ENCODE measurements around the gene CACNA1A.
"Not testable (repeated sequence)": the region's sequence is repeated elsewhere in the genome, so short reads cannot be mapped to it uniquely, and the experiment has no call there.

Gene CACNA1A

DNA sequence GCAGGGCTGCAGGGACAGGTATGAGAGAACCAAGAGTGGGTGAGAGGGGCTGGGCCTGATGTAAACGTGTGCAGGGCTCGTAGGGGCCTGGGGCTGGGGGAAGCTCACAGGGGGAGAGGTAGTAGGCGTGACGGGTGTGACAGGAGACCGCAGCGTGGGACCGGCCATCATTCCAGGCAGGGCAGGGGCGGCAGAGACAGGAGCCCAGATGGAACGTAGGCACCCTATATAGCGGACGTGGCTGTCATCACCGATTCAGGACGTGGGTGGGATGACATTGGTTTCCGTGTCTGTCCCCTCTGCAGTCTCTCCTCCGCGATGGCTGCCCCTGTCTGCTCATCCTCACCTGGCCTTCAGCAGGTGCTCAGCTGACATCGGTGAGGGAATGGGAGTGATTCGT lies 307.6 kb downstream of the CACNA1A start:
- Histone ChIP-seq H3K9ac (ENCODE audit: low read depth, low read length) (no peak overlapping the region), H3K4me2 (ENCODE audit: low read length) (no peak overlapping the region), H3K36me3 (ENCODE audit: insufficient read depth, low read length) (no peaks in the 10 kb centered on the region), H3K9me3 (replicated peaks; ENCODE audit: low read length) (no peaks in the 10 kb centered on the region), H3K4me3 (ENCODE audit: low read length) (no peak overlapping the region), H3K4me1 (ENCODE audit: control insufficient read depth, insufficient read depth, low read length) (no peaks in the 10 kb centered on the region), H3K27me3 (ENCODE audit: control insufficient read depth, insufficient read depth, low read length) (no peaks in the 10 kb centered on the region)

DNA sequence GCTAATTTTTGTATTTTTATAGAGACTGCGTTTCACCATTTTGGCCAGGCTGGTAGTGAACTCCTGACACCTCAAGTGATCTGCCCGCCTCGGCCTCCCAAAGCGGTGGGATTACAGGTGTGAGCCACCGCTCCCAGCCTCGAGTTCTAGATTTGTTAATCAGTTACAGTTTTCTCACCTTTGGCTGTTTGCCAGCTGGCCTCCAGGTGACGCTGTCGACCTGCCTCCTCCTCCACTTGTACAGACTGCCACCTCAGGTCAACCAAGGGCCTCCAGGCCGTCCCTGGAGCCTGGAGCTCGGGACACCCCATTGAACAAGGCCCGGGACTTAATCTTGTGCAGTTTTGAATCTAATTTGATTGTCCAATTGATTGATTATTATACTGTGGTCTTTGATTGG lies 310.6 kb downstream of the CACNA1A start:
- H3K4me2 ChIP-seq (ENCODE audit: low read length), result no peak overlapping the region
- H3K9me3 ChIP-seq (replicated peaks; ENCODE audit: low read length), result no peaks in the 10 kb centered on the region
- H3K27me3 ChIP-seq (ENCODE audit: control insufficient read depth, insufficient read depth, low read length), result no peaks in the 10 kb centered on the region
- H3K9ac ChIP-seq (ENCODE audit: low read depth, low read length), result no peak overlapping the region
- H3K36me3 ChIP-seq (ENCODE audit: insufficient read depth, low read length), result no peaks in the 10 kb centered on the region
- H3K4me3 ChIP-seq (ENCODE audit: low read length), result no peak overlapping the region
- no peaks in the 10 kb centered on the region for H3K4me1 ChIP-seq (ENCODE audit: control insufficient read depth, insufficient read depth, low read length)

DNA sequence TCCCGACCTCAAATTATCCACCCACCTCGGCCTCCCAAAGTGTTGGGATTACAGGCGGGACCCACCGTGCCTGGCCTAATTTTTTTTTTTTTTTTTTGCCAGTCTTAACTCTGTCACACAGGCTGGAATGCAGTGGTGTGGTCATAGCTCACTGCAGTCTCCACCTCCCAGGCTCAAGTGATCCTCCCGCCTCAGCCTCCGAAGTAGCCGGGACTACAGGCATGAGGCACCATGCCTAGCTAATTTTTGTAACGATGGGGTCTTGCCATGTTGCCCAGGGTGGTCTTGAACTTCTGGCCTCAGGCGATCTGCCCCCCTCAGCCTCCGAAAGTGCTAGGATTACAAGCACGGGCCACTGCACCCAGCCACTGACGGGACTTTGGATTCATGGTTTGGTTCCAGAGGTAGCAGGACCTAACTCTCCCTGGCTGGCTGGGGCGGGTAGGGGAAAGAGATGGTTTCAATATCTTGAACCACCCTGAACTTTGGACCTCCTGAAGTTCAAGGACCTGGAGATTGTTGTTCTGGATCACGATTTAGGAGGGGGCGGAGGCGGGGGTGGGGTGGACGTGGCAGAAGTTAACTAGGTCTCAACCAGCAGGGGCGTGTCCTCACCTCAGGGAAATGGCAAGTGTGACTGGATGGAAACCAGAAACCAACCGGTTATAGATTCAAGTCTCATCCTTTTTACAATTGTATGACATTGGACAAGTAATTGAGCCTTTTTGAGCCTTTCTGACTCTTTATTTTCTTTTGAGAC lies 315.3 kb downstream of the CACNA1A start:
- Histone ChIP-seq H3K9ac (ENCODE audit: low read depth, low read length) (no peak overlapping the region), H3K27me3 (ENCODE audit: control insufficient read depth, insufficient read depth, low read length) (no peaks in the 10 kb centered on the region), H3K9me3 (replicated peaks; ENCODE audit: low read length) (no peaks in the 10 kb centered on the region), H3K4me3 (ENCODE audit: low read length) (no peak overlapping the region), H3K36me3 (ENCODE audit: insufficient read depth, low read length) (no peaks in the 10 kb centered on the region), H3K4me2 (ENCODE audit: low read length) (no peak overlapping the region), H3K4me1 (ENCODE audit: control insufficient read depth, insufficient read depth, low read length) (no peaks in the 10 kb centered on the region)

DNA sequence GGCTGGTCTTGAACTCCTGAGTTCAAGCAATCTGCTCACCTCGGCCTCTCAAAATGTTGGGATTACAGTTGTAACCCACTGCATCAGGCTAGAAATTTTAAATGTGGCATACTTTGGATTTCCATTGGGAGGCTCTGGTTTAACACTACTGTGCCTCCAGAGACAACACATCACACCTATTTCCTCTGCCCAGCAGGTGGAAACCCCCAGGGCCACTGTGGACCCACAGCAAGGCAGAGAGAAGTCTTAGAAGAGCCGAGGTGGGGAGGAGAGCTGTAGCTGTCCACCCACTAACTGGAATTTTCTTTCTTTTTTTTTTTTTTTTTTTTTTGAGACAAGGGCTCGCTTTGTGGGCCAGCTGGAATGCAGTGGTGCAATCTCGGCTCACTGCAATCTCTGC lies 316.7 kb downstream of the CACNA1A start:
- Histone ChIP-seq H3K4me2 (ENCODE audit: low read length) (no peak overlapping the region), H3K9ac (ENCODE audit: low read depth, low read length) (no peak overlapping the region), H3K9me3 (replicated peaks; ENCODE audit: low read length) (no peaks in the 10 kb centered on the region), H3K4me1 (ENCODE audit: control insufficient read depth, insufficient read depth, low read length) (no peaks in the 10 kb centered on the region), H3K4me3 (ENCODE audit: low read length) (no peak overlapping the region), H3K27me3 (ENCODE audit: control insufficient read depth, insufficient read depth, low read length) (no peaks in the 10 kb centered on the region), H3K36me3 (ENCODE audit: insufficient read depth, low read length) (no peaks in the 10 kb centered on the region)

DNA sequence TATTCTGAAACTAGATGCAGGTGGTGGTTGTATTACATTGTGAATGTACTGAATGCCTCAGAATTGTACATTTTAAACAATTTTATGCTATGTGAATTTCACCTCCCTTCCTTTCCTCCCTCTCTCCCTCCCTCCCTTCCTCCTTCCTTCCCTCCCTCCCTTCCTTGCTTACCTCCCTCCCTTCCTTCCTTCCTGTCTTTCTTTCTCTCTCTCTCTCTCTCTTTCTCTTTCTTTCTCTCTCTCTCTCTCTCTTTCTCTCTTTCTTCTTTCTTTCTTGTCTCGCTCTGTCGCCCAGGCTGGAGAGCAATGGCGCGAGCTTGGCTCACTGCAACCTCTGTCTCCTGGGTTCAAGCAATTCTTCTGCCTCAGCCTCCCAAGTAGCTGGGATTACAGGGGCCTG lies 318.9 kb downstream of the CACNA1A start:
- no peaks in the 10 kb centered on the region for H3K36me3 ChIP-seq (ENCODE audit: insufficient read depth, low read length)
- H3K4me1 ChIP-seq (ENCODE audit: control insufficient read depth, insufficient read depth, low read length), result no peaks in the 10 kb centered on the region
- no peaks in the 10 kb centered on the region for H3K27me3 ChIP-seq (ENCODE audit: control insufficient read depth, insufficient read depth, low read length)
- H3K4me2 ChIP-seq (ENCODE audit: low read length), result no peak overlapping the region
- H3K9me3 ChIP-seq (replicated peaks; ENCODE audit: low read length), result no peaks in the 10 kb centered on the region
- no peak overlapping the region for H3K9ac ChIP-seq (ENCODE audit: low read depth, low read length)
- H3K4me3 ChIP-seq (ENCODE audit: low read length), result no peak overlapping the region

DNA sequence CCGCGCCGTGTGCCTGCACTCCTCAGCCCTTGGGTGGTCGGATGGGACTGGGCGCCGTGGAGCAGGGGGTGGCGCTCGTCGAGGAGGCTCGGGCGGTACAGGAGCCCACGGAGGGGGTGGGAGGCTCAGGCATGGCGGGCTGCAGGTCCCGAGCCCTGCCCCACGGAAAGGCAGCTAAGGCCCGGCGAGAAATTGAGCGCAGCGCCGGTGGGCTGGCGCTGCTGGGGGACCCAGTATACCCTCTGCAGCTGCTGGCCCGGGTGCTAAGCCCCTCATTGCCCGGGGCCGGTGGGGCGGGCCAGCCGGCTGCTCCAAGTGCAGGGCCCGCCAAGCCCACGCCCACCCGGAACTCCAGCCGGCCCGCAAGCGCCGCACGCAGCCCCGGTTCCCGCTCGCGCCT lies 319.6 kb downstream of the CACNA1A start:
- not testable (repeated sequence) for H3K36me3 ChIP-seq (ENCODE audit: insufficient read depth, low read length); H3K4me1 ChIP-seq (ENCODE audit: control insufficient read depth, insufficient read depth, low read length); H3K4me3 ChIP-seq (ENCODE audit: low read length); H3K4me2 ChIP-seq (ENCODE audit: low read length); H3K9ac ChIP-seq (ENCODE audit: low read depth, low read length); H3K9me3 ChIP-seq (replicated peaks; ENCODE audit: low read length); H3K27me3 ChIP-seq (ENCODE audit: control insufficient read depth, insufficient read depth, low read length)

DNA sequence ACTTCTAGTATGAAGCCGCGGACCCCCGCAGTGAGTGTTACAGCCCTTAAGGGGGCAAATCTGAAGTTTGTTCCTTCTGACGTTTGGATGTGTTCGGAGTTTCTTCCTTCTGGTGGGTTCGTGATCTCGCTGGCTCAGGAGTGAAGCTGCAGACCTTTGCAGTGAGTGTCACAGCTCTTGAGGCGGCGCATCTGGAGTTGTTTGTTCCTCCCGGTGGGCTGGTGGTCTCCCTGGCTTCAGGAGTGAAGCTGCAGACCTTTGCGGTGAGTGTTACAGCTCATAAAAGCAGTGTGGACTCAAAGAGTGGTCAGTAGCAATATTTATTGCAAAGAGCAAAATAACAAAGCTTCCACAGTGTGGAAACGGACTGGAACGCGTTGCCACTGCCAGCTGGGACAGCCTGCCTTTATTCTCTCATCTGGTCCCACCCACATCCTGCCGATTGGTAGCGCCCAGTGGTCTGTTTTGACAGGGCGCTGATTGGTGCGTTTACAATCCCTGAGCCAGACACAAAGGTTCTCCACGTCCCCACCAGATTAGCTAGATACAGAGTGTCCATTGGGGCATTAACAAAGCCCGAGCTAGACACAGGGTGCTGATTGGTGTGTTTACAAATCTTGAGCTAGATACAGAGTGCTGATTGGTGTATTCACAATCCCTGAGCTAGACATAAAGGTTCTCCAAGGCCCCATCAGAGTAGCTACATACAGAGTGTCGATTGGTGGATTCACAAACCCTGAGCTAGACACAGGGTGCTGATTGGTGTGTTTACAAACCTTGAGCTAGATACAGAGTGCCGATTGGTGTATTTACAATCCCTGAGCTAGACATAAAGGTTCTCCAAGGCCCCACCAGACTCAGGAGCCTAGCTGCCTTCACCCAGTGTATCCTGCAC lies 320.3 kb downstream of the CACNA1A start:
- not testable (repeated sequence) for H3K27me3 ChIP-seq (ENCODE audit: control insufficient read depth, insufficient read depth, low read length); H3K4me1 ChIP-seq (ENCODE audit: control insufficient read depth, insufficient read depth, low read length); H3K4me2 ChIP-seq (ENCODE audit: low read length); H3K36me3 ChIP-seq (ENCODE audit: insufficient read depth, low read length); H3K4me3 ChIP-seq (ENCODE audit: low read length); H3K9me3 ChIP-seq (replicated peaks; ENCODE audit: low read length); H3K9ac ChIP-seq (ENCODE audit: low read depth, low read length)

DNA sequence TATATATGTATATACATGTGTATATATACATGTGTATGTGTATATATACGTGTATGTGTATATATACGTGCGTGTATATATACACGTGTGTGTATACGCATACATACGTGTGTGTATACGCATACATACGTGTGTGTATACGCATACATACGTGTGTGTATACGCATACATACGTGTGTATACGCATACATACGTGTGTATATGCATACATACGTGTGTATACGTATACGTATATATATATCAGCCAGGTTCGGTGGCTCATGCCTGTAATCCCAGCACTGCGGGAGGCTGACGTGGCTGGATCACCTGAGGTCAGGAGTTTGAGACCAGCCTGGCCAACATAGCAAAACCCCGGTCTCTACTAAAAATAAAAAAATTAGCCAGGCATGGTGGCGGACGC lies 321.4 kb downstream of the CACNA1A start:
- not testable (repeated sequence) for H3K27me3 ChIP-seq (ENCODE audit: control insufficient read depth, insufficient read depth, low read length); H3K9me3 ChIP-seq (replicated peaks; ENCODE audit: low read length); H3K36me3 ChIP-seq (ENCODE audit: insufficient read depth, low read length); H3K4me1 ChIP-seq (ENCODE audit: control insufficient read depth, insufficient read depth, low read length); H3K4me3 ChIP-seq (ENCODE audit: low read length); H3K4me2 ChIP-seq (ENCODE audit: low read length); H3K9ac ChIP-seq (ENCODE audit: low read depth, low read length)

DNA sequence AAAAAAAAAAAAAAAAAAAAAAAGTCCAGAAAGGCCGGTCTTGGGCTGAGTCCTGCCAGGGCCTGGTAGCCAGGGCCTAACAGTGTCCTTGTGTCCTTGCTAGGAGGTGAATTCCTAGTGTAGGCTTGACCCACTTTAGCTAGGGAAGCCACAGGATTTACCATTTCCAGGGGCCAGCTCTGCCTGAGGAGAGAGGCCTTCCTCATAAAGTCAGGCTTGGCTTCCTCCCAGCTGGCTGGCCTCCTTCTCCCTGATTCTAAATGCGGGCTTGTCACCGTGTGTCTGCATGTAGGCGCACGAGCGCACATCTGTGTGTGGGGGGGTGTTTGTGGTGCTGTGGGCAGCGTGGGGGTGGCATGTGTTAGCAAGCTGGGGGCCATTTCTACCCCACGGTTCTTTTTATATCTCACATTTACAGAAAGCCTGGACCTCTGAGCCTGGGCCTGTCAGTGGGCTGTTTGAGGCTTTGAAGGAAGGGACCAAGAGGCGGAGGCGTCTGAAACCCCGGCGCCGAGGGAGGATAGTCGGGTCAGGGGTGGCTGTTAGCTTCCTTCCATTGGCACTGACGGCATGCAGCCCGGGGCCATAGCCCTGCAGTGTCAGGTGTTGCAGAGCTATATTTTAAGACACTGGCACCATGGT lies 324.4 kb downstream of the CACNA1A start:
- Histone ChIP-seq H3K4me1 (ENCODE audit: control insufficient read depth, insufficient read depth, low read length) (peaks cover 7% of the 10 kb centered on the region), H3K9ac (ENCODE audit: low read depth, low read length) (no peak overlapping the region), H3K27me3 (ENCODE audit: control insufficient read depth, insufficient read depth, low read length) (no peaks in the 10 kb centered on the region), H3K9me3 (replicated peaks; ENCODE audit: low read length) (no peaks in the 10 kb centered on the region), H3K4me3 (ENCODE audit: low read length) (no peak overlapping the region), H3K36me3 (ENCODE audit: insufficient read depth, low read length) (no peaks in the 10 kb centered on the region), H3K4me2 (ENCODE audit: low read length) (no peak overlapping the region)

DNA sequence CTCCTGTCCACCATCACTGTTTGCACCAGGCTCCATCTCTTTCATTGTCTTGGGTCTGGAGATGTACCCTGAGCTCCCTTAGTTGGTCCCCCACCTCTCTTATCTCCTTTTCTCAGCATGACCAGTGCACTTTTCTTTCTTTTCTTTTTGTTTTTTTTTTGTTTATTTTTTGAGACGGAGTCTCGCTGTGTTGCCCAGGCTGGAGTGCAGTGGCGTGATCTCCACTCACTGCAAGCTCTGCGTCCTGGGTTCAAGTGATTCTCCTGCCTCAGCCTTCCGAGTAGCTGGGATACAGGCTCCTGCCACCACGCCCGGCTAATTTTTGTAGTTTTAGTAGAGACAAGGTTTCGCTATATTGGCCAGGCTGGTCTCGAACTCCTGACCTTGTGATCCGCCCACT lies 328.0 kb downstream of the CACNA1A start:
- not testable (repeated sequence) for H3K9me3 ChIP-seq (replicated peaks; ENCODE audit: low read length); H3K27me3 ChIP-seq (ENCODE audit: control insufficient read depth, insufficient read depth, low read length); H3K9ac ChIP-seq (ENCODE audit: low read depth, low read length); H3K4me3 ChIP-seq (ENCODE audit: low read length); H3K36me3 ChIP-seq (ENCODE audit: insufficient read depth, low read length); H3K4me2 ChIP-seq (ENCODE audit: low read length)
- peaks cover 17% of the 10 kb centered on the region for H3K4me1 ChIP-seq (ENCODE audit: control insufficient read depth, insufficient read depth, low read length)

DNA sequence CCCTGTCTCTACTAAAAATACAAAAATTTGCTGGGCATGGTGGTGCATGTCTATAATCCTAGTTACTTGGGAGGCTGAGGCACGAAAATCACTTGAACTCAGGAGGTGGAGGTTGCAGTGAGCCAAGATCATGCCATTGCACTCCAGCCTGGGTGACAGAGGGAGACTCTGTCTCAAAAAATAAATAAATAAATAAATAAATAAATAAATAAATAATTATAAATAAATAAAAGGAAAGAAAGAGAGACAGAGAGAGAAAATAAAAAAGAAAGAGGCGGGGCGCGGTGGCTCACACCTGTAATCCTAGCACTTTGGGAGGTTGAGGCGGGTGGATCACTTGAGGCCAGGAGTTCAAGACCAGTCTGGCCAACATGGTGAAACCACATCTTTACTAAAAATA lies 328.7 kb downstream of the CACNA1A start:
- H3K36me3 ChIP-seq (ENCODE audit: insufficient read depth, low read length); H3K4me2 ChIP-seq (ENCODE audit: low read length); H3K27me3 ChIP-seq (ENCODE audit: control insufficient read depth, insufficient read depth, low read length); H3K9me3 ChIP-seq (replicated peaks; ENCODE audit: low read length); H3K4me3 ChIP-seq (ENCODE audit: low read length); H3K9ac ChIP-seq (ENCODE audit: low read depth, low read length): not testable (repeated sequence)
- peaks cover 24% of the 10 kb centered on the region for H3K4me1 ChIP-seq (ENCODE audit: control insufficient read depth, insufficient read depth, low read length)

Measured in skeletal muscle satellite cell (primary cell).